Fibroblast of villous mesenchyme (primary cell): ENCODE results near the gene CHST12. TPM values are rescaled to one million over a fixed set of nuclear protein-coding genes. Genes with fewer than 3 reads are reported as not detected.

Experiments
- DNase-seq: peaks from one replicate; pipeline ENCODE4 v3.0.0-alpha.2; 2010; ENCODE audit warnings: low read depth
- H3K4me3 ChIP-seq: 2 replicates; pipeline ENCODE4 v1.5.1; 2011; ENCODE audit warnings: low read depth, mild to moderate bottlenecking, low read length
- CTCF ChIP-seq: IDR thresholded peaks from 2 replicates; pipeline ENCODE4 v1.5.1; 2012; ENCODE audit warnings: low read depth, mild to moderate bottlenecking, low read length; ENCODE audit not compliant: insufficient read depth
- total RNA-seq: library from RNA; depleted of rRNA; stranded (reverse); fragments of >200 nt; gene quantifications from 2 replicates; pipeline ENCODE4 v1.2.3, GENCODE V29; 2012

CHST12 gene
- total RNA-seq, 1 donor: 3.5 TPM

GRCh38 chr7:2484868-2485267, 81.5 kb downstream of the CHST12 start:
- no peak for TF ChIP-seq CTCF
- no peak overlapping the region for H3K4me3 ChIP-seq
- DNase-seq: no peak

- no peak overlapping the region for H3K4me3 ChIP-seq
- DNase-seq: no peak
- TF ChIP-seq CTCF: no peak
Measured at GRCh38 chr7:2487586-2488271, 84.3 kb downstream of the CHST12 start.

GRCh38 chr7:2488272-2488645, 84.8 kb downstream of the CHST12 start:
- H3K4me3 ChIP-seq: no peak overlapping the region
- no peak for DNase-seq
- TF ChIP-seq CTCF: no peak

- DNase-seq: no peak
- TF ChIP-seq CTCF: no peak
Measured at GRCh38 chr7:2488681-2489080, 85.3 kb downstream of the CHST12 start.

GRCh38 chr7:2490181-2490651, 86.8 kb downstream of the CHST12 start:
- H3K4me3 ChIP-seq: no peak overlapping the region
- no peak for TF ChIP-seq CTCF
- no peak for DNase-seq

More at GRCh38 chr7:2488681-2489080, 85.3 kb downstream of the CHST12 start:
- H3K4me3 ChIP-seq: no peak overlapping the region

- no peak overlapping the region for H3K4me3 ChIP-seq
- TF ChIP-seq CTCF: no peak
- DNase-seq: no peak
Measured at GRCh38 chr7:2492038-2492437, 88.6 kb downstream of the CHST12 start.
